DLD1 (cell line): Measurements from ENCODE around the gene NKAIN1.
"Not testable (repeated sequence)": the region's sequence is repeated elsewhere in the genome, so short reads cannot be mapped to it uniquely, and the experiment has no call there.

ENCODE experiments used
- in situ Hi-C: cut with HindIII; loops from 2 replicates; pipeline ENCODE4 v1.10.0; 2017; ENCODE audit warnings: low sequenced_read_pairs

NKAIN1 gene

DNA sequence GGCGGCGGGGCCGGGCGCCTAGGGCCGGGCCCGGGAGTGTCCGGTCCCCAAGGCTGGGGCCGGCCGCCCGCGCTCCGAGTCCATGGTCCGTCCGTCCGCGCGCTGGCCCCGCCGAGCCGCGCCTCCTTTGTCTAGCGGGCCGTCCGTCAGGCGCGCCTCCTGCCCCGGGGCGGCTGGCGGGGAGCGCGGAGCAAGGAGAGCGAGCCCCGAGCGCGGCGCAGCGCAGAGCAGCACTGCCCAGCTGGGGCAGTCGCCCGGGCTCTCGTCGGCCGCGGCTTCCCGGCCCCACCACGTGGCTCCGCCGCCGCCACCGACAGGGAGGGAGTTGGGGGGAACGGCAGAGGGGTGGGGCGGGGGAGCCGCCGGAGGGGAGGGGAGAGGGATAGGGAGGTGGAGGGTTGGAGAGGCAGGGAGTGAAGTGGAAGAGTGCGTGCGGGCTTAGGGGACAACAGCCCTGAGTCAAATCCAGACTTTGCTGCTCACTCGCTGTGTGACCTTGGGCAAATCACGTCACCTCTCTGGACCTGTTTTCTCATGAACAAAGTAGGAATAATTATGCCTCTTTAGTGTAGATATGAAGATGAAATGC, at the start of gene NKAIN1:
TSS of gene NKAIN1 (minus strand) at position 235 of the 589 bp plus-strand sequence. CDS start 340 bp downstream, outside the sequence.
- in situ Hi-C loops: no loop called here

- in situ Hi-C loops: no loop called here
Observed at GRCh38 chr1:31289021-31289420, 49.3 kb upstream of the NKAIN1 start.

- in situ Hi-C loops: not testable (repeated sequence)
Observed at GRCh38 chr1:31287791-31288190, 48.1 kb upstream of the NKAIN1 start.

- in situ Hi-C loops: not testable (repeated sequence)
Observed at GRCh38 chr1:31282426-31282825, 42.7 kb upstream of the NKAIN1 start.

DNA sequence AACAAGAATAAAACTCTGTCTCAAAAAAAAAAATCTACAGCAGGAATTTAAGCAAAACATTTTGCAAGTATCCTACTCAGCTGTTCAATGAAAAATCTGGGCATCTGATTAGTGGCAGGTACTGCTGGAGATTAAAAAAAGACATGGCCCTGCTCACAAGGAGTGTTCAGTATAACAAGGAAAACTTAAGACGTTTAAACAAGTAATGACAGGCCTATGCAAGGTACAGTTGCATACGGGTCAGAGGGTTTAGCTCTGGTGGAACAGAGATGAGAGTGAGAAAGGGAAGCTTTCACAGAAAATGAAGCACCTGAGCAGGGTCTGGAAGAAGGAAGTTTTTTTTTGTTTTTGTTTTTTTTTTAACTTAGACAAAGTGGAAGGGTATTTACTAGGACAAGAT, 33.9 kb upstream of the NKAIN1 start:
- in situ Hi-C loops: loop anchor here (25.0 kb wide), 1 partner anchor 89 kb away; the partner anchor contains the start of gene FABP3

DNA sequence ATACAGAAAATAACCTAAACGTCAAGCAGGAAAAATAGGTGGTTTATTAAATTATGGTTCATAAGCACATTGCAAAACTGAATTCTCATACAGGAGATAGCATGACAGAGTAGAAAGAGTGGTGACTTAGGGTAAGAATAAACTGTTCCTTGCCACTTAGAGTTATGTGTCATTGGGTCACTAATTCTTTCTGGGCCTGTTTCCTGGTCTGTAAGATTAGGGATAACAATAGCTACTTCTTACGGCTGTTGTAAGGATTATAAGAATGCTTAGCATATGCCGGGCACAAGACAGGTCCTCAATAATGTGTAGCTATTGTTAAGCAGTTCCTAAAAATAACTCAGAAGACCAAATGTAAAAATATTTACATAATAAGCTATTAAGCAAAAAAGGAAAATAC, 32.7 kb upstream of the NKAIN1 start:
- in situ Hi-C loops: loop anchor here (25.0 kb wide), 1 partner anchor 90 kb away; the partner anchor contains the start of gene FABP3

GRCh38 chr1:31266547-31266946, 26.9 kb upstream of the NKAIN1 start:
- in situ Hi-C loops: loop anchor here (10.0 to 25.0 kb wide), 2 partner anchors 72 to 96 kb away; partner anchors contain the start of gene FABP3

DNA sequence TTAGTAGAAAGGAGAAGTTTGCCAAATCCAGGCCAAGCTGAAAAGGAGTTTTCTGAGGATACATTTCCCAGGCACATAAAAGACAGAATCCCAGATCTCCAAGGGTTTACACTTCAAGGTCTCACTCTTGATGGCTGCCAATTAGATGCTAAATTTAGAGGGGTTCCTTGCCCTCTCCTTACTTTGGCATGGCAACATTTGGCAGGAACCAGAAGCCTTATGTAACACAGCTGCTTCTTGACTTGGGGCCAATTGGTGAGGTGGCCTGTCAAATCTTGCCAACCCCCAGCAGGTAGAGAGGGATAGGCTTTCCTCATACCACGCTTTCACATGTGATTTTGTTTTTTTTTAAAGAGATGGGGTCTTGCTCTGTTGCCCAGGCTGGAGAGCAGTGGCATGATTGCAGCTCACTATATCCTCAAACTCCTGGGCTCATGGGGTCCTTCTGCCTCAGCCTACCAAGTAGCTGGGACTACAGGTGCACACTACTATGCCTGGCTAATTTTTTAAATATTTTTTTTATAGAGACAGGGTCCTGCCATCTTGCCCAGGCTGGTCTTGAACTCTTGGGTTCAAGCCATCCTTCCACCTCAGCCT, 25.2 kb upstream of the NKAIN1 start:
- in situ Hi-C loops: loop anchor here (10.0 to 25.0 kb wide), 2 partner anchors 70 to 97 kb away; partner anchors contain the start of gene FABP3

DNA sequence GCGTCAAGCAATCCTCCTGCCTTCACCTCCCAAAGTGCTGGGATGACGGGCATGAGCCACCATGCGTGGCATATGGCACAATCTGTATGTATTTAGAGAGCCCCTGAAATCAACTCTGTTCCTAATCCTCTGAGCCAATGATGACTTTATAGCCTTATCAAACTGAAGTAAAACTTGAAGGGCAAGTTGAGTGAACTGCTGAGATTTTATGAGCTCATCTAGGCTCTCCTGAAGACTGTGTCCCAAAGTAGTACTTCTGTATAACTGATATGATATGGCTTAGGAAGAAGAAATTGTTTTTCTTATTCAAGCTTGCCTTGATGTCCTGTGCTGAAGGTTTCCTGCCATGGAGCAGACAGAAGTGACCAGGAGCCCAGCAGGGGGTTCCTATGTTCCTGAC, 23.7 kb upstream of the NKAIN1 start:
- in situ Hi-C loops: loop anchor here (10.0 to 25.0 kb wide), 2 partner anchors 69 to 99 kb away; partner anchors contain the start of gene FABP3

DNA sequence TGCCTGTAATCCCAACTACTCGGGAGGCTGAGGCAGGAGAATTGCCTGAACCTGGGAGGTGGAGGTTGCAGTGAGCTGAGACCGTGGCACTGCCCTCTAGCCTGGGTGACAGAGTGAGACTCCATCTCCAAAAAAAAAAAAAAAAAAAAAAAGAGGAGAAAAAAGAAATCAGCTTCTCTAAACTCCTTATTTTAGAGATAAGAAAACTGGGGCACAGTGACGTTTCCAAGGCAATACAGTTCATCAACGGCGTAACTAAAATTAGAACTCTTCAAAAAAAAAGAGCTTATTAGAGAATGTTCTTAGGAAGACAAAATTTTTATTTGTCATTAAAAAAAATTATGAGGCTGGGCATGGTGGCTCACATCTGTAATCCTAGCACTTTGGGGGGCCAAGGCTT, 22.7 kb upstream of the NKAIN1 start:
- in situ Hi-C loops: loop anchor here (10.0 to 25.0 kb wide), 2 partner anchors 68 to 100 kb away; partner anchors contain the start of gene FABP3

GRCh38 chr1:31261916-31262315, 22.2 kb upstream of the NKAIN1 start:
- in situ Hi-C loops: loop anchor here (10.0 to 25.0 kb wide), 2 partner anchors 67 to 100 kb away; partner anchors contain the start of gene FABP3

GRCh38 chr1:31259746-31260145, 20.1 kb upstream of the NKAIN1 start:
- in situ Hi-C loops: loop anchor here (10.0 to 25.0 kb wide), 2 partner anchors 65 to 103 kb away; partner anchors contain the start of gene FABP3

DNA sequence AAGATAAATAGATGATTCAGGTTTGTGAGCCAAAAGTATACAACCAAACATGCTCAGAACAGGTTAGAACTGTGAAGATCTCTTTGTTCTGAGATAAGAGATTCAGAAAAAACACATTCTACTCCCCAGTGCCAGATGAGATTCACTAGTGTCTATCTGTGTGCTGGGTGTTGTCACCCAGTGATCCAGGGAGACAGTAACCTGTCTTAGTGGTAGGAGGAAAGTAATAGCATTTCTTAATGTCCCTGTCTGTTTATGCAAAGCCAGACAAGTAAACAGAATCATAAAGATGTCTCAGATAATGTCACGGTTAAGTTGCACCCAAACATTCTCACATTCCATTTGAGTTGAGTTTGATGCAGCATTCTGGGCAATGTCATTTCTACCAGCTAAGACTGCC, 18.9 kb upstream of the NKAIN1 start:
- in situ Hi-C loops: loop anchor here (25.0 kb wide), 1 partner anchor 104 kb away; the partner anchor contains the start of gene FABP3

DNA sequence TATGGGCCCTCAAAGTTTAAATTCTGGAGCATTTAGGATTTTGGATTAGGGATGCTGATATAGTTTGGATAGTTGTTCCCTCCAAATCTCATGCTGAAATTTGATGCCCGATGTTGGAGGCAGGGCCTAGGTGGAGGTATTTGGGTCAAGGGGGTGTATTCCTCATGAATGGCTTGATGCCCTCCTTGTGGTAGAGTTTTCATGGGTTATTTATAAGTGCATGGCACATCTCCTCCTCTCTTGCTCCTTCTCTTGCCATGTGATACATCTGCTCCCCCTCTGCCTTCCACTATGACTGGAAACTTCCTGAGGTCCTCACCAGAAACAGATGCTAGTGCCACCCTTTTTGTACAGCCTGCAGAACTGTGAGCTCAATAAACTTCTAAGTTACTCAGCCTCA, 17.5 kb upstream of the NKAIN1 start:
- in situ Hi-C loops: loop anchor here (25.0 kb wide), 1 partner anchor 105 kb away; the partner anchor contains the start of gene FABP3

GRCh38 chr1:31249854-31250253, 10.2 kb upstream of the NKAIN1 start:
- in situ Hi-C loops: loop anchor here (25.0 kb wide), 1 partner anchor 112 kb away; the partner anchor contains the start of gene FABP3

DNA sequence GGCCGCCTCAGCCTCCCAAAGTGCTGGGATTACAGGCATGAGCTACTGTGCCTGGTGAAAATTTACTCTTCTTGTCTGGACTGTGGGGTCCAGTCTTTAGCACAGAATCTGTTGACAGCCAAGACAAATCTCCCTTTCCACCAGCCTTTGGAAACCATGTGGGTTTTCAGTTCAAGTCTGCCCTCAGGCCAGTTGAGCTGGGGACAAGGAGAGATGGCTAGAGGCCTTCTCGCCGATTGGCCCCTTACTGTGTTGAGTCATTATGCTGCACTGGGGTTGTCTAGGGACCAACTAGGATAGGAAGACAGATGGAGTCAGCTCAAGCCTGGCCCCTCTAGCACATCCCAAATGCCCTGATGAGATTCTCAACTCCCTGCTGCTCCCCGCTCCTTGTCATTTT, 8.6 kb upstream of the NKAIN1 start:
- in situ Hi-C loops: no loop called here

- in situ Hi-C loops: no loop called here
Observed at GRCh38 chr1:31244326-31244725, 4.6 kb upstream of the NKAIN1 start.

GRCh38 chr1:31243501-31244286, 4.0 kb upstream of the NKAIN1 start:
- in situ Hi-C loops: no loop called here

DNA sequence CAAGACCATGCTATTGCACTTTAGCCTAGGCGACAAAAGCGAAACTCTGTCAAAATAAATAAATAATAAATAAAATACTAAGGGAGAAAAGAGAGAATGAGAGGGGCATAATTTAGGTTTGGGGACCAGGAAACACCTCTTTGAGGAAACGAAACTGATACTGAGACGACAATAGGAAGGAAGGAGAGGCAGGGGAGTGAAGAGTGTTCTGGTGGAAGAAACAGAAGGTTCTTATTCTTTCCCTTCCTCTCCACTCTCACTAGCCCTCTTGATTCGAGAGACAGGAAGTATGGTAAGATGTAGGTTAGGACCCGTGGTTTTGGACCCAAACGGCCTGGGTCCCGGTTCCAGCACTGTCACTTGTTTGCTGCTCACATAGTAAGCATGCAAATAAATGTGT, 1.6 kb upstream of the NKAIN1 start:
- in situ Hi-C loops: no loop called here

- in situ Hi-C loops: no loop called here
Observed at GRCh38 chr1:31238986-31239613, 587 bp downstream of the NKAIN1 start.

- in situ Hi-C loops: no loop called here
Observed at GRCh38 chr1:31238612-31238985, 1.1 kb downstream of the NKAIN1 start.
